K562 (cell line): ENCODE data around the gene CDK14.

Experiments used
- CHCHD3 ChIP-seq: fragments of 250-450 bp; sonication (Bioruptor Pico); IDR thresholded peaks from 2 replicates; pipeline ENCODE4 v2.1.2; 2022; ENCODE audit warnings: mild to moderate bottlenecking
- CREBBP ChIP-seq: IDR thresholded peaks from one replicate; pipeline ENCODE4 v1.6.1; 2012; ENCODE audit warnings: low read depth, mild to moderate bottlenecking, control low read depth, inconsistent platforms, low read length
- JUNB ChIP-seq: fragments of 450-650 bp; formaldehyde crosslinking; conservative IDR thresholded peaks from 2 replicates; pipeline ENCODE4 v1.4.0; 2020; ENCODE audit warnings: mild to moderate bottlenecking
- KDM4B ChIP-seq, 2 experiments: fragments of 450-650 bp in 1 of 2; sonication (generic) in 1 of 2; IDR thresholded peaks; 2 replicates each; pipeline ENCODE4 v1.6.1; 2016 to 2017; ENCODE audit warnings: borderline replicate concordance in 2 of 2, antibody characterized with exemption in 1 of 2, low read depth in 1 of 2, mild to moderate bottlenecking in 1 of 2
- MED1 ChIP-seq: sonication (generic); formaldehyde crosslinking; IDR thresholded peaks from 2 replicates; pipeline ENCODE4 v1.8.1; 2023; ENCODE audit warnings: missing genetic modification reagents, borderline replicate concordance
- MTF1 ChIP-seq: fragments of 250-450 bp; sonication (Bioruptor Pico); IDR thresholded peaks from 2 replicates; pipeline ENCODE4 v1.9.0; 2021; ENCODE audit warnings: moderate library complexity, mild to moderate bottlenecking, inconsistent platforms, borderline replicate concordance
- NCOA2 ChIP-seq, 2 experiments: fragments of 450-650 bp; IDR thresholded peaks; 2 replicates each; pipeline ENCODE4 v1.6.1; 2018; ENCODE audit warnings: mild to moderate bottlenecking in 2 of 2, moderate library complexity in 1 of 2; ENCODE audit not compliant: partially characterized antibody in 2 of 2
- NFE2L1 ChIP-seq: fragments of 450-650 bp; IDR thresholded peaks from 2 replicates; pipeline ENCODE4 v1.6.1; 2016; ENCODE audit warnings: missing genetic modification characterization, low read depth, mild to moderate bottlenecking, missing compliant biosample characterization, moderate library complexity, borderline replicate concordance
- TBP ChIP-seq: optimal IDR thresholded peaks from 2 replicates; pipeline ENCODE3; 2011; ENCODE audit warnings: low read depth, low read length, improper control_type of control experiment
- ZBTB17 ChIP-seq: fragments of 450-650 bp; formaldehyde crosslinking; IDR thresholded peaks from 2 replicates; pipeline ENCODE4 v1.4.0; 2020; ENCODE audit warnings: mild to moderate bottlenecking
- ZNF24 ChIP-seq: fragments of 450-650 bp; IDR thresholded peaks from 2 replicates; pipeline ENCODE4 v1.6.1; 2016
- TF ChIP-seq, protein P1 (sequence below), 3 experiments: IDR thresholded peaks in 2 of 3; conservative IDR thresholded peaks in 1 of 3; 2 replicates each; pipeline ENCODE4 v1.5.1; 2011 to 2012; ENCODE audit warnings: low read length in 3 of 3, mild to moderate bottlenecking in 3 of 3, control low read depth in 2 of 3, improper control_type of control experiment in 1 of 3, inconsistent platforms in 1 of 3, low read depth in 1 of 3, mixed read lengths in 1 of 3, moderate library complexity in 1 of 3; ENCODE audit not compliant: insufficient read depth in 2 of 3
- TF ChIP-seq, protein P2 (sequence below): fragments of 250-450 bp; sonication (Bioruptor Pico); IDR thresholded peaks from 2 replicates; pipeline ENCODE4 v1.8.0; 2022; ENCODE audit warnings: moderate library complexity, mild to moderate bottlenecking, inconsistent platforms
- TF ChIP-seq, protein P3 (sequence below), 2 experiments: fragments of 450-650 bp; conservative IDR thresholded peaks; 2 replicates each; pipeline ENCODE4 v1.6.1; 2017; ENCODE audit warnings: mild to moderate bottlenecking in 2 of 2, moderate library complexity in 2 of 2

DNA sequence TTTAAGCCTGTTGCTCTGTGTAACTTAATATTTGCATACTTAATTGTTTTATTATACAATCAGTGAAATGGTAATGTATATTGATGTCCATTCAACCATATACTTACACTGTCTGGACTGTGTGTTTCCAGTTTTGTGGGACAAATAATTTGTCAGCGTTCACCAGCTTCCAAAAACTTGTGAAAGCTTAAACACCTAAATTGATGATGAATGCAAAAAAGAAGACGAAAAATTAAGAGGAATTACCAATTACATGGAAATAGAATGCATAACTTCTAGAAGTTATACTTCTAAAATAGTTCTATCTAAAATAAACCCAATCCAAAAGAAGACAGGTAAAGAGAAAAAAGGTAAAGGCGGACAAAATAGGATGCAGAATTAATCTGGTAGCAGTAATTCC is 513.1 kb downstream of the CDK14 start:
- TF ChIP-seq, protein P1, sequence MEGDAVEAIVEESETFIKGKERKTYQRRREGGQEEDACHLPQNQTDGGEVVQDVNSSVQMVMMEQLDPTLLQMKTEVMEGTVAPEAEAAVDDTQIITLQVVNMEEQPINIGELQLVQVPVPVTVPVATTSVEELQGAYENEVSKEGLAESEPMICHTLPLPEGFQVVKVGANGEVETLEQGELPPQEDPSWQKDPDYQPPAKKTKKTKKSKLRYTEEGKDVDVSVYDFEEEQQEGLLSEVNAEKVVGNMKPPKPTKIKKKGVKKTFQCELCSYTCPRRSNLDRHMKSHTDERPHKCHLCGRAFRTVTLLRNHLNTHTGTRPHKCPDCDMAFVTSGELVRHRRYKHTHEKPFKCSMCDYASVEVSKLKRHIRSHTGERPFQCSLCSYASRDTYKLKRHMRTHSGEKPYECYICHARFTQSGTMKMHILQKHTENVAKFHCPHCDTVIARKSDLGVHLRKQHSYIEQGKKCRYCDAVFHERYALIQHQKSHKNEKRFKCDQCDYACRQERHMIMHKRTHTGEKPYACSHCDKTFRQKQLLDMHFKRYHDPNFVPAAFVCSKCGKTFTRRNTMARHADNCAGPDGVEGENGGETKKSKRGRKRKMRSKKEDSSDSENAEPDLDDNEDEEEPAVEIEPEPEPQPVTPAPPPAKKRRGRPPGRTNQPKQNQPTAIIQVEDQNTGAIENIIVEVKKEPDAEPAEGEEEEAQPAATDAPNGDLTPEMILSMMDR (IDR thresholded peaks at IDR 0.05 in 2 of 3, conservative IDR thresholded peaks at IDR 0.05 in 1 of 3; ENCODE audit: insufficient read depth in 2 of 3, low read depth in 1 of 3, low read length in 3 of 3) = no peak
- TF ChIP-seq ZNF24 (no peak), NCOA2 (IDR thresholded peaks at IDR 0.05; ENCODE audit: partially characterized antibody in 2 of 2) (no peak), KDM4B (IDR thresholded peaks at IDR 0.05; ENCODE audit: borderline replicate concordance in 2 of 2, low read depth in 1 of 2) (no peak), MED1 (CRISPR knock-in tag) (no peak), CHCHD3 (CRISPR knock-in tag) (no peak), CREBBP (no peak), ZBTB17 (CRISPR knock-in tag) (no peak), JUNB (no peak), TBP (no peak), MTF1 (CRISPR knock-in tag) (no peak), NFE2L1 (tag) (no peak)
- TF ChIP-seq, protein P2, sequence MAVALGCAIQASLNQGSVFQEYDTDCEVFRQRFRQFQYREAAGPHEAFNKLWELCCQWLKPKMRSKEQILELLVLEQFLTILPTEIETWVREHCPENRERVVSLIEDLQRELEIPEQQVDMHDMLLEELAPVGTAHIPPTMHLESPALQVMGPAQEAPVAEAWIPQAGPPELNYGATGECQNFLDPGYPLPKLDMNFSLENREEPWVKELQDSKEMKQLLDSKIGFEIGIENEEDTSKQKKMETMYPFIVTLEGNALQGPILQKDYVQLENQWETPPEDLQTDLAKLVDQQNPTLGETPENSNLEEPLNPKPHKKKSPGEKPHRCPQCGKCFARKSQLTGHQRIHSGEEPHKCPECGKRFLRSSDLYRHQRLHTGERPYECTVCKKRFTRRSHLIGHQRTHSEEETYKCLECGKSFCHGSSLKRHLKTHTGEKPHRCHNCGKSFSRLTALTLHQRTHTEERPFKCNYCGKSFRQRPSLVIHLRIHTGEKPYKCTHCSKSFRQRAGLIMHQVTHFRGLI (CRISPR knock-in tag) = no peak
- TF ChIP-seq, protein P3, sequence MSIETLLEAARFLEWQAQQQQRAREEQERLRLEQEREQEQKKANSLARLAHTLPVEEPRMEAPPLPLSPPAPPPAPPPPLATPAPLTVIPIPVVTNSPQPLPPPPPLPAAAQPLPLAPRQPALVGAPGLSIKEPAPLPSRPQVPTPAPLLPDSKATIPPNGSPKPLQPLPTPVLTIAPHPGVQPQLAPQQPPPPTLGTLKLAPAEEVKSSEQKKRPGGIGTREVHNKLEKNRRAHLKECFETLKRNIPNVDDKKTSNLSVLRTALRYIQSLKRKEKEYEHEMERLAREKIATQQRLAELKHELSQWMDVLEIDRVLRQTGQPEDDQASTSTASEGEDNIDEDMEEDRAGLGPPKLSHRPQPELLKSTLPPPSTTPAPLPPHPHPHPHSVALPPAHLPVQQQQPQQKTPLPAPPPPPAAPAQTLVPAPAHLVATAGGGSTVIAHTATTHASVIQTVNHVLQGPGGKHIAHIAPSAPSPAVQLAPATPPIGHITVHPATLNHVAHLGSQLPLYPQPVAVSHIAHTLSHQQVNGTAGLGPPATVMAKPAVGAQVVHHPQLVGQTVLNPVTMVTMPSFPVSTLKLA (conservative IDR thresholded peaks at IDR 0.05) = no peak
